ENCODE data around the gene CCDC32. TPM values are rescaled to one million over a fixed set of nuclear protein-coding genes. Genes with fewer than 3 reads are reported as not detected.

Gene CCDC32, protein sequence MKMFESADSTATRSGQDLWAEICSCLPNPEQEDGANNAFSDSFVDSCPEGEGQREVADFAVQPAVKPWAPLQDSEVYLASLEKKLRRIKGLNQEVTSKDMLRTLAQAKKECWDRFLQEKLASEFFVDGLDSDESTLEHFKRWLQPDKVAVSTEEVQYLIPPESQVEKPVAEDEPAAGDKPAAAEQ
- total RNA-seq: 10 to 100 TPM; 28.6 to 29.2 TPM

DNA sequence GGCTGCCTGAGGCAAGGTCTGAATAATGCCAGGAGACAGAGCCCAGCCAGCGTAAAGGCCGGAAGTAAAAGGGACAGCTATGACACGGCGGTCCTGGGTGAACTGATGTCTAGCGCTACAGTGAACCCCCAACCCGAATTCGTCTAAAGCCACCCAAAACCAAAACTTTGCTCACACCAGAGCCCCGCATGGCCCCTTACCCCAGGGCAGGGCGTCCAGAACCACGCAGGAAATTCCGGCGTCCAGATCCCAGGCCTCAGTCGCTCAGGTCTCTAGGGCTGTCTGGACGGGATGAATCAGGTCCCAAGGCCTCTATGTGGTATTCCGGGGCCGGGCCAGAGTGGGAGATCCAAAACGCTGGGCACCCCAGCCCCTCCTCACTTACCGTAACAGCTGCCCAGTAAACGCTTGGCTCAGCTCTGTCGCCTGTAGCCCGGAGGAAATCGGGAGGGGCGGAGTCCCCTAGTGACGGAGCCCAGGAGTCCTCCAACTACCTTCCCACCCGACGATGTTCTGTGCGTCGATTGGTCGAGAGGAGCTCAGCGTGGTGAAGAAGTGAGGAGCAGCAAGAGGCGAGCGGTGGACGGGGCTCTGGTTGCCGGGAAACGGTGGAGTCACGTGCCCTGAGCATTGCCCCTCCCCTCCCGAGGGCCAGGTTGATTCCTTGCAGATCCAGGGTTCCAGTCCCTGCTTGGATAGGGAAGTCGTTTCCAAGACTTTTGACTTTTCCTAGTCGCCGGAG lies at the start of gene CCDC32:
CCDC32 (minus strand) TSS at position 452 of the 742 bp plus-strand sequence. CDS start 2,027 bp downstream, outside the sequence.
- CTCF ChIA-PET: interaction anchor here (0.6 to 1.7 kb wide), 8 partner anchors 10 to 1931 kb away, joined by 3 to 6 read pairs (median 4); partner anchors contain the start of gene KNL1
- POLR2A ChIA-PET: interaction anchor here (0.6 to 1.0 kb wide), 2 partner anchors 13 to 30 kb away, joined by 3 to 4 read pairs; no protein-coding TSS in a partner anchor
- Mint-ChIP-seq H3K36me3 (peaks cover 10% of the 10 kb centered on the region), H3K9me3 (no peaks in the 10 kb centered on the region), H3K4me1 (ENCODE audit: low read depth) (peaks cover 48% of the 10 kb centered on the region), H3K4me3 (peak within 1 kb of the TSS; percentile 96), H3K27me3 (peaks cover 2% of the 10 kb centered on the region), H3K27ac (peak within 1 kb of the TSS; percentile 92)
- peak; percentile 98 for DNase-seq
- intact Hi-C loops (cut with micrococcal nuclease): loop anchor here (1.0 to 5.0 kb wide), 6 partner anchors 30 to 718 kb away; partner anchors contain the start of genes C15orf62, DNAJC17, KNL1 and RAD51

DNA sequence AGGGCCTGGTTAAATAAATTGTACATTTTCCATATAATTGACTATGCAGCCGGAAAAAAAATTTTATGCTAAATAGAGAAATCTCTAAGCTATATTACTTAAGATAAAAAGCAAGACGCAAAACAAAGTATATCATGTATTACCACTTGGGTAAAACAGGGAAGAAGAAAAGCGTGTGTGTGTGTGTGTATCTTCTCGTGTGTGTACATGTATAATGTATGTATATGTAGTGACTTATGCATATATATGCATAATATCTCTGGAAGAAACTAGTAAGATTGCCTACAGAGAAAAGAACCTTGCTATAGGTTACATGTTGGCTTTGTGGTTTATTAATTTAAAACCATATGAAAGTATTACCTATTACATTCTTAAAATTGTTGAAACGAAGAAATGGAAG lies 48.2 kb upstream of the CCDC32 start:
- H3K27ac Mint-ChIP-seq: no peak overlapping the region
- no peaks in the 10 kb centered on the region for H3K36me3 Mint-ChIP-seq
- ChIA-PET CTCF (no interaction called here), POLR2A (no interaction called here)
- no peaks in the 10 kb centered on the region for H3K4me1 Mint-ChIP-seq (ENCODE audit: low read depth)
- DNase-seq: no peak
- intact Hi-C loops (cut with micrococcal nuclease): no loop called here
- no peak overlapping the region for H3K4me3 Mint-ChIP-seq
- H3K9me3 Mint-ChIP-seq: no peaks in the 10 kb centered on the region
- no peaks in the 10 kb centered on the region for H3K27me3 Mint-ChIP-seq

DNA sequence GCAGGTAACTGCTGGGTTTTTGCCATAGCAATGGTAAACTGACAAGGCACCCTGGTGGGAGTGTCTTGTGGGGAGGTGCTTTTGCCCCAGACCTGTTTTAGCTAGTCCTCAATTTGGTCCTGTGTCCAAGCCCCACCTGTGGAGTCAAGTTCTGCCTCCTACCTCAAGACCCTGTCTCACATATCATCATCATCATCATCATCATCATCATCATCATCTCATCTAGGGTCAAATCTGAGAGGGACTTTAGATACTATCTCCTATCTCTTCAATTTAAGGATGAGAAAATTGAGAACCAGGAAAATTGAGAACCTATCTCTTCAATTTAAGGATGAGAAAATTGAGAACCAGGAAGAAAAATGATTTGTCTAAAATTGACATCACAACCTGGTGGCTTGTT lies 39.1 kb upstream of the CCDC32 start:
- Mint-ChIP-seq H3K4me3 (no peak overlapping the region), H3K27ac (no peak overlapping the region), H3K36me3 (peaks cover 6% of the 10 kb centered on the region), H3K4me1 (ENCODE audit: low read depth) (no peaks in the 10 kb centered on the region), H3K27me3 (no peaks in the 10 kb centered on the region), H3K9me3 (no peaks in the 10 kb centered on the region)
- no peak for DNase-seq
- ChIA-PET CTCF (interaction anchor here (0.9 to 1.9 kb wide), 2 partner anchors 9 to 14 kb away, joined by 3 to 5 read pairs; no protein-coding TSS in a partner anchor), POLR2A (no interaction called here)
- intact Hi-C loops (cut with micrococcal nuclease): no loop called here

DNA sequence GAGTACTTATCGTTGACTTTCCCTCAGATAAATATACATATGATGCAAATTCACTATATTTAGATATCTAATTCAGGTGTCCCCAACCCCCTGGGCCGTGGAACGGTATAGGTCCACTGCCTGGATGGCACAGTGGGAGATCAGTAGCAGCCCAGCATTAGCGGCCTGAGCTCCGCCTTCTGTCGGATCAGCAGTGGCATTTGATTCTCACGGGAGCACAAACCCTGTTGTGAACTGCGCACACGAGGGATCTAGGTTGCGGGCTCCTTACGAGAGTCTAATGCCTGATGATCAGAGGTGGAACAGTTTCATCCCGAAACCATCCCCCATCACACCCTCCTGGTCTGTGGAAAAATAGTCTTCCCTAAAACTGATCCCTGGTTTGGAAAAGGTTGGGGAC lies 36.1 kb upstream of the CCDC32 start:
- Mint-ChIP-seq H3K9me3 (no peaks in the 10 kb centered on the region), H3K27me3 (no peaks in the 10 kb centered on the region), H3K4me3 (no peak overlapping the region), H3K27ac (no peak overlapping the region), H3K4me1 (ENCODE audit: low read depth) (no peaks in the 10 kb centered on the region), H3K36me3 (no peaks in the 10 kb centered on the region)
- intact Hi-C loops (cut with micrococcal nuclease): no loop called here
- CTCF ChIA-PET: interaction anchor here (0.8 to 2.3 kb wide), 2 partner anchors 9 to 11 kb away, joined by 3 to 6 read pairs; no protein-coding TSS in a partner anchor
- POLR2A ChIA-PET: interaction anchor here (0.6 kb wide), 1 partner anchor 638 kb away, joined by 3 read pairs; no protein-coding TSS in a partner anchor
- no peak for DNase-seq

DNA sequence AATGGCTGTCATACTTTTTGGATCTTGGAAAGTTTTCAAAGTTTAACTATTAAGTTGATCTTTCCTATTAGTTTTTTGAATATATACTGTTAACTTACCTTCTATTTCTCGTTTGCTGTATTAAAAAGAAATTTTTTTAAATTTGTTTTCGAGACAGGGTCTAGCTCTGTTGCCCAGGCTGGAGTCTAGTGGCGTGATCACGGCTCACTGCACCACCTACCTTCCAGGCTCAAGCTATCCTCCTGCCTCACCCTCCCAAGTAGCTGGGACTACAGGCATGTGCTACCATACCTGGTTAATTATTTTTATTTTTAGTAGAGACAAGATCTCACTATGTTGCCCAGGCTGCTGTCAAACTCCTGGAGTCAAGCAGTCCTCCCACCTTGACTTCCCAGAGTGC lies 33.8 kb upstream of the CCDC32 start:
- ChIA-PET POLR2A (no interaction called here), CTCF (interaction anchor here (2.3 kb wide), 1 partner anchor 9 kb away, joined by 6 read pairs; no protein-coding TSS in a partner anchor)
- intact Hi-C loops (cut with micrococcal nuclease): no loop called here
- no peak overlapping the region for H3K27ac Mint-ChIP-seq
- peaks cover 10% of the 10 kb centered on the region for H3K27me3 Mint-ChIP-seq
- no peak for DNase-seq
- peaks cover 9% of the 10 kb centered on the region for H3K4me1 Mint-ChIP-seq (ENCODE audit: low read depth)
- no peak overlapping the region for H3K4me3 Mint-ChIP-seq
- H3K36me3 Mint-ChIP-seq: peaks cover 4% of the 10 kb centered on the region
- H3K9me3 Mint-ChIP-seq: no peaks in the 10 kb centered on the region

DNA sequence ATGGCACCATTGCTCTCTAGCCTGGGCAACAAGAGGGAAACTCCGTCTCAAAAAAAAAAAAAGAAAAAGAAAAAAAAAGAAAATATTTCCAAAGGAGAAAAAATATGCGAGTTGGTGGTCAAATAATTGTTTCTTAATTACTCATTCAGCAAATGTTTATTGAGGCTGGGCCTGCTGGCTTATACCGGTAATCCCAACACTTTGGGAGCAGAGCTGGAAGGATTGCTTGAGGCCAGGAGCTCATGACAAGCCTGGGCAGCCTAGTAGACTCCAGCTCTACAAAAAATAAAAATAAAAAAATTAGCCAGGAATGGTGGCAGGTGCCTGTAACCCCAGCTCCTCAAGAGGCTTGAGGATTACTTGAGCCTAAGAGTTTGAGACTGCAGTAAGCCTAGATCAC lies 33.3 kb upstream of the CCDC32 start:
- no peak overlapping the region for H3K27ac Mint-ChIP-seq
- H3K4me3 Mint-ChIP-seq: no peak overlapping the region
- POLR2A ChIA-PET: no interaction called here

DNA sequence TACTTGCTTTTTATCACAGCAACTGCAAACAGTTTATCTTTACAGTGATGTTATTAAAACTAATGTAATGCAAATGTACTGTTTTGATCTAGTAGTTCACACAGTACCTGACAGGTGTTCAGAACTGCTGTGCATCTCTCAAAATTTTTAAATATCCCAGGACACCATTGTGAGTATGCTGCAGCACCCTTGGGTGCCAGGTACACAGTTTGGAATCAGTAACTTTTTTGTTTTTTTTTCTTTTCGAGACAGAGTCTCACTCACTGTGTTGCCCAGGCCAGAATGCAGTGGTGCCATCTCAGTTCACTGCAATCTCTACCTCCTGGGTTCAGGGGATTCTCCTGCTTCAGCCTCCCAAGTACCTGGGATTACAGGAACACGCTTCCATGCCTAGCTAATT lies 32.2 kb upstream of the CCDC32 start:
- no peak for DNase-seq
- peaks cover 10% of the 10 kb centered on the region for H3K27me3 Mint-ChIP-seq
- ChIA-PET CTCF (no interaction called here), POLR2A (no interaction called here)
- no peak overlapping the region for H3K27ac Mint-ChIP-seq
- H3K4me1 Mint-ChIP-seq (ENCODE audit: low read depth): peaks cover 19% of the 10 kb centered on the region
- intact Hi-C loops (cut with micrococcal nuclease): no loop called here
- H3K4me3 Mint-ChIP-seq: no peak overlapping the region
- H3K9me3 Mint-ChIP-seq: no peaks in the 10 kb centered on the region
- peaks cover 5% of the 10 kb centered on the region for H3K36me3 Mint-ChIP-seq

More for the DNA sequence above, 33.3 kb upstream of the CCDC32 start:
- peaks cover 10% of the 10 kb centered on the region for H3K27me3 Mint-ChIP-seq
- peaks cover 5% of the 10 kb centered on the region for H3K36me3 Mint-ChIP-seq
- intact Hi-C loops (cut with micrococcal nuclease): no loop called here
- no peak for DNase-seq
- H3K4me1 Mint-ChIP-seq (ENCODE audit: low read depth): peaks cover 15% of the 10 kb centered on the region
- H3K9me3 Mint-ChIP-seq: no peaks in the 10 kb centered on the region
- CTCF ChIA-PET: interaction anchor here (0.6 kb wide), 1 partner anchor 149 kb away, joined by 4 read pairs; no protein-coding TSS in a partner anchor

DNA sequence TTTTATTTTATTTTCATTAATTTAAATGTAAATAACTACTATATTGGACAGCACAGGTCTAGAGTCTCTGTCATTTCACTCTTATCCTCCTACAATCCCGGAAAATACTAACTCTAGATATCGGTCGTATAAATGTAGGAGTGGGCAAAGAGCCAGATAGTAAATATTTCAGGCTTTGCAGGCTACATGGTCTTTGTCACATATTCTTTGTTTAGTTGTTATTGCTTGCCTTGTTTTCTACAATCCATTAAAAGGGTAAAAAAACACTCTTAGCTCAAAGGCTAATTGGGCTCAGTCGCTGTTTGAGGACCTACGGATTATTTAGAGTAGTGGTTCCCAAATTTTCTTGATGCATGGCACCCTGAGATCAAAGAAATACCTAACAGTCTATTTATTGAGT lies 30.9 kb upstream of the CCDC32 start:
- Mint-ChIP-seq H3K36me3 (peaks cover 5% of the 10 kb centered on the region), H3K9me3 (no peaks in the 10 kb centered on the region), H3K4me1 (ENCODE audit: low read depth) (peaks cover 19% of the 10 kb centered on the region), H3K27ac (no peak overlapping the region), H3K27me3 (peaks cover 10% of the 10 kb centered on the region), H3K4me3 (no peak overlapping the region)
- CTCF ChIA-PET: no interaction called here
- POLR2A ChIA-PET: interaction anchor here (0.8 to 1.4 kb wide), 3 partner anchors 27 to 99 kb away, joined by 3 to 4 read pairs (median 4); partner anchors contain the start of genes CCDC32, RAD51 and RPUSD2
- DNase-seq: no peak
- intact Hi-C loops (cut with micrococcal nuclease): loop anchor here (2.0 kb wide), 2 partner anchors 149 to 159 kb away; partner anchors contain the start of gene RMDN3

DNA sequence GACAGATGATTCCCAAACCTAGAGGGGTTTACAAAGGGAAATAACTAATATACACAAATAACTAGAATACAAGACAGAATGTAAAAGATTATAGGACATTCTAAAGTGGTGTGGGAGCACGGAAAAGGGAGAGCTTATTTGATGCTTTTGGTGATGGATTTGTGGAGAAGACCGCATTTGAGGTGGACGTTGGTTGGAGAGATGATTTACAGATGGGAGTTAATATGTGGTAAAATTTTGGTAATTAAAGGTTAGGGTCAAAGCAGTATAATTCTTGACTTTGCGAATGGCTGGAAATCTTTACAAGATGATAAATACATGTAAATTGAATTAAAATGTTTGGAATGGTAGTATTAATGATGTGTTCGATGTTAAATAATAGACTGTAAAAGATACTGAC lies 30.4 kb upstream of the CCDC32 start:
- no peak for DNase-seq

DNA sequence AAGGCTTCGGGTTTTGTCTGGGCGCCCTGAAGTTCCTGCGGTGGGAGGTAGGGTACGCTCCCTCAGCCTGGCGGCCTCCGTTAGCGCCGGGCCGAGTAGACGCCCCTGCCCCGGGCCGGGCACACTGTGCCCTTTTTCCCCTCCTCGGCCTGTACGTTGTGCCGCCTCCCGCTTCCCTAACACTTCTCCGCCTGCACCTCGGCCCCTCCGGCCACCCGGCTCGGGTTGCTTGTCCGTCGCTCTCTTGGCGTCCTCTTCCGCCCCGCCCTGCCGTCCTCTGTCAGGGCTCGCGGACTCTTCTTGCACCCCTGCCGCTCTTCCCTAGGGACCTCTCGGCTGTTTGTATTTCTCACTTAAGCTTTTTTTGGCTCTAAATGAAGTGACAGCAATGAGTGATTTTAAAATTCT lies 29.6 kb upstream of the CCDC32 start:
- POLR2A ChIA-PET: interaction anchor here (0.7 to 2.6 kb wide), 3 partner anchors 25 to 234 kb away, joined by 3 to 11 read pairs (median 4); partner anchors contain the start of genes PPP1R14D, RAD51 and RPUSD2
- DNase-seq: no peak

More for the DNA sequence above, 30.4 kb upstream of the CCDC32 start:
- H3K27me3 Mint-ChIP-seq: peaks cover 10% of the 10 kb centered on the region
- intact Hi-C loops (cut with micrococcal nuclease): loop anchor here (2.0 kb wide), 2 partner anchors 150 to 160 kb away; partner anchors contain the start of gene RMDN3
- H3K36me3 Mint-ChIP-seq: peaks cover 5% of the 10 kb centered on the region
- CTCF ChIA-PET: interaction anchor here (0.9 to 1.1 kb wide), 2 partner anchors 9 to 84 kb away, joined by 3 to 4 read pairs; no protein-coding TSS in a partner anchor
- peaks cover 22% of the 10 kb centered on the region for H3K4me1 Mint-ChIP-seq (ENCODE audit: low read depth)
- no peak overlapping the region for H3K27ac Mint-ChIP-seq
- H3K4me3 Mint-ChIP-seq: peak overlapping the region; percentile 98
- no peaks in the 10 kb centered on the region for H3K9me3 Mint-ChIP-seq
- POLR2A ChIA-PET: interaction anchor here (0.7 to 1.4 kb wide), 4 partner anchors 26 to 233 kb away, joined by 3 to 4 read pairs (median 4); partner anchors contain the start of genes CCDC32, PPP1R14D, RAD51 and RPUSD2

DNA sequence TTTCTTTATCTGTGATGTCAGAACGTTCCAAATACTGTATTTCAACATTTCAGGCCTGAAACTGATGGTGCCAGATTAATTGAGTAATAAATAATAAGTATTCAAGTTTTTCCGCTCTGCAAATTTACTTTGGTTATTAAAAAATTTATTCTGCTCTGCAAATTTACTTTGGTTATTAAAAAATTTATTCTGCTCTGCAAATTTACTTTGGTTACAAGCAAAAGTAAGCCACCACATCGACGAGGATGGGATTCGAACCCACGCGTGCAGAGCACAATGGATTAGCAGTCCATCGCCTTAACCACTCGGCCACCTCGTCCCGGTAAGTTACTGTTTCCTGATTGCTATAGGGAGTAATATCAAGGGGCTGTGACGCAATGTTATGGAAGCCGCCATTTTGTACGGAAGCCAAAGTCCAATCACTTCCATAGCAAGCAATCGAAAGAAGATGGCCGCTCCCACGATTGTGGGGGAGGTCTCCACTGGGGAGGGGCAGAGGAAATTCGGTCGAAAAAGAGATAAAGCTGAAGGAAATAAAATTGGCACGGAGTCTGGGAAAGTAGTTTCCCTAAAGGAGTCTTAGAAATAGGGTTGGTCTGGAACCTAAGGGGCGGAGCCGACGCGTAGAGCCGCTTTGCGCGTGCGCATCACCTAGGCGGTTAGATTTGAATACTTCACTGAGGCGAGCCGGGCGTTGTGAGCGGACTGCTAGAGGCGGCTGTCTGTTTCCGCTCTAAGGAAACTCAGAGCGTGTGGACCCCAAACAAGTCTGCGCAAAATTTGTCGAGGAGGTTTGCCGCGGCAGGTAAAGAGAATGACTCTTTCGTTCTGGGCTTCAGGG lies 29.0 kb upstream of the CCDC32 start, which contains the start of gene KNL1:
KNL1 (plus strand) TSS at position 662 of the 841 bp plus-strand sequence. CDS start 8,683 bp downstream, outside the sequence.
- CTCF ChIA-PET: interaction anchor here (0.9 to 1.2 kb wide), 5 partner anchors 10 to 301 kb away, joined by 3 to 6 read pairs (median 4); partner anchors contain the start of gene CCDC32
- peaks cover 5% of the 10 kb centered on the region for H3K36me3 Mint-ChIP-seq
- peak; percentile 95 for DNase-seq
- H3K27ac Mint-ChIP-seq: peak within 1 kb of the TSS; percentile 99
- peaks cover 10% of the 10 kb centered on the region for H3K27me3 Mint-ChIP-seq
- H3K9me3 Mint-ChIP-seq: no peaks in the 10 kb centered on the region
- POLR2A ChIA-PET: interaction anchor here (2.6 kb wide), 1 partner anchor 25 kb away, joined by 11 read pairs; the partner anchor contains the start of gene RPUSD2
- peaks cover 26% of the 10 kb centered on the region for H3K4me1 Mint-ChIP-seq (ENCODE audit: low read depth)
- H3K4me3 Mint-ChIP-seq: peak within 1 kb of the TSS; percentile 98
- intact Hi-C loops (cut with micrococcal nuclease): loop anchor here (1.0 to 5.0 kb wide), 8 partner anchors 25 to 298 kb away; partner anchors contain the start of genes CCDC32, DNAJC17, RMDN3 and RPUSD2

More for the DNA sequence above, 29.6 kb upstream of the CCDC32 start:
- H3K36me3 Mint-ChIP-seq: peaks cover 5% of the 10 kb centered on the region
- peak overlapping the region; percentile 98 for H3K4me3 Mint-ChIP-seq
- H3K27me3 Mint-ChIP-seq: peaks cover 10% of the 10 kb centered on the region
- intact Hi-C loops (cut with micrococcal nuclease): loop anchor here (1.0 to 5.0 kb wide), 7 partner anchors 25 to 298 kb away; partner anchors contain the start of genes CCDC32, DNAJC17, RMDN3 and RPUSD2
- H3K9me3 Mint-ChIP-seq: no peaks in the 10 kb centered on the region
- CTCF ChIA-PET: interaction anchor here (0.9 to 1.1 kb wide), 2 partner anchors 10 to 85 kb away, joined by 3 to 4 read pairs; no protein-coding TSS in a partner anchor
- peaks cover 25% of the 10 kb centered on the region for H3K4me1 Mint-ChIP-seq (ENCODE audit: low read depth)
- peak overlapping the region; percentile 99 for H3K27ac Mint-ChIP-seq
